ENCODE results near the gene KLHL41.

DNA sequence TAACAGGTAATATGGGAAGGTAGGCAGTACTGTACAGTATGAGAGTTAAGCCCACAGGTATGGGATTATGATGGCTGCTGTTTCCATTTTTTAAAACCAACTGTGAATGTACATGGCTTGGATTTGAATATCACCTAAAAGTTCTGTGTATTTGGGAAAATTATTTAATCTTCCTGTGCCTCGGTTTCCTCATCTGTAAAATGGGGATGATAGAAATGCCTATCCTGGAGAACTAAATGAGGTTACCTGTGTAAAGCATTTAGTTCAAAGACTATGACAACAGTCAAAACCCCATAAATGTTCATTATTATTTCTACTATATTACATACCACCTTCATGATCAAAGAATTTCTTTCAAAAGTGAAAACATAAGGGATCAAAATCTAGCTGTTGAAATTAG, 3.6 kb downstream of the KLHL41 start:
- TF ChIP-seq, protein P1, sequence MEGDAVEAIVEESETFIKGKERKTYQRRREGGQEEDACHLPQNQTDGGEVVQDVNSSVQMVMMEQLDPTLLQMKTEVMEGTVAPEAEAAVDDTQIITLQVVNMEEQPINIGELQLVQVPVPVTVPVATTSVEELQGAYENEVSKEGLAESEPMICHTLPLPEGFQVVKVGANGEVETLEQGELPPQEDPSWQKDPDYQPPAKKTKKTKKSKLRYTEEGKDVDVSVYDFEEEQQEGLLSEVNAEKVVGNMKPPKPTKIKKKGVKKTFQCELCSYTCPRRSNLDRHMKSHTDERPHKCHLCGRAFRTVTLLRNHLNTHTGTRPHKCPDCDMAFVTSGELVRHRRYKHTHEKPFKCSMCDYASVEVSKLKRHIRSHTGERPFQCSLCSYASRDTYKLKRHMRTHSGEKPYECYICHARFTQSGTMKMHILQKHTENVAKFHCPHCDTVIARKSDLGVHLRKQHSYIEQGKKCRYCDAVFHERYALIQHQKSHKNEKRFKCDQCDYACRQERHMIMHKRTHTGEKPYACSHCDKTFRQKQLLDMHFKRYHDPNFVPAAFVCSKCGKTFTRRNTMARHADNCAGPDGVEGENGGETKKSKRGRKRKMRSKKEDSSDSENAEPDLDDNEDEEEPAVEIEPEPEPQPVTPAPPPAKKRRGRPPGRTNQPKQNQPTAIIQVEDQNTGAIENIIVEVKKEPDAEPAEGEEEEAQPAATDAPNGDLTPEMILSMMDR (IDR thresholded peaks at IDR 0.05) = no peak
- TF ChIP-seq POLR2AphosphoS5 (IDR thresholded peaks at IDR 0.05) (no peak), POLR2A (IDR thresholded peaks at IDR 0.05; ENCODE audit: low read depth) (no peak), EP300 (IDR thresholded peaks at IDR 0.05) (no peak)
